Fibroblast of lung (primary cell): ENCODE data around the gene SLC25A44. TPM values are rescaled to one million over a fixed set of nuclear protein-coding genes. Genes with fewer than 3 reads are reported as not detected.
"Not testable (repeated sequence)": the region's sequence is repeated elsewhere in the genome, so short reads cannot be mapped to it uniquely, and the experiment has no call there.

Experiments
- DNase-seq, 2 donors: peaks; one replicate each; pipeline versions ENCODE4 v3.0.0 to v3.0.0-alpha.2; 2010; ENCODE audit warnings: low read depth in 2 of 2
- H2AFZ ChIP-seq: 2 replicates; pipeline ENCODE4 v1.5.1; 2012; ENCODE audit warnings: low read length, control low read depth, inconsistent platforms
- H3K27ac ChIP-seq: 2 replicates; pipeline ENCODE4 v1.5.1; 2011; ENCODE audit warnings: low read length, control low read depth; ENCODE audit not compliant: insufficient read depth
- H3K27me3 ChIP-seq: 2 replicates; pipeline ENCODE4 v1.5.1; 2011; ENCODE audit warnings: mild to moderate bottlenecking, low read length; ENCODE audit not compliant: control insufficient read depth, insufficient read depth
- H3K36me3 ChIP-seq: 2 replicates; pipeline ENCODE4 v1.5.1; 2011; ENCODE audit warnings: low read length; ENCODE audit not compliant: control insufficient read depth, insufficient read depth
- H3K4me1 ChIP-seq: 2 replicates; pipeline ENCODE4 v1.5.1; 2011; ENCODE audit warnings: low read length; ENCODE audit not compliant: control insufficient read depth, insufficient read depth; ENCODE audit errors: extremely low read depth
- H3K4me2 ChIP-seq: 2 replicates; pipeline ENCODE4 v1.5.1; 2011; ENCODE audit warnings: low read length, control low read depth; ENCODE audit not compliant: insufficient read depth; ENCODE audit errors: extremely low read depth
- H3K4me3 ChIP-seq, 4 experiments: fragments of 200-600 bp in 1 of 4; sonication (generic) in 1 of 4; replicated peaks in 1 of 4; 2 replicates each; pipeline ENCODE4 v1.5.1; 2011 to 2016; ENCODE audit warnings: low read length in 4 of 4, low read depth in 3 of 4, mild to moderate bottlenecking in 3 of 4, control low read depth in 2 of 4, inconsistent platforms in 1 of 4, mixed read lengths in 1 of 4; ENCODE audit not compliant: insufficient read depth in 1 of 4; ENCODE audit errors: control extremely low read depth in 1 of 4
- H3K79me2 ChIP-seq: 2 replicates; pipeline ENCODE4 v1.5.1; 2012; ENCODE audit warnings: mild to moderate bottlenecking, low read length, inconsistent platforms; ENCODE audit not compliant: control insufficient read depth, insufficient read depth
- H3K9ac ChIP-seq: 2 replicates; pipeline ENCODE4 v1.5.1; 2011; ENCODE audit warnings: mild to moderate bottlenecking, low read length, control low read depth; ENCODE audit not compliant: insufficient read depth
- H3K9me3 ChIP-seq: 2 replicates; pipeline ENCODE4 v1.5.1; 2012; ENCODE audit warnings: low read depth, low read length; ENCODE audit not compliant: control insufficient read depth, insufficient read depth
- H4K20me1 ChIP-seq: 2 replicates; pipeline ENCODE4 v1.5.1; 2011; ENCODE audit warnings: low read length; ENCODE audit not compliant: control insufficient read depth, insufficient read depth; ENCODE audit errors: extremely low read depth
- CTCF ChIP-seq, 2 donors: IDR thresholded peaks in 1 of 2; conservative IDR thresholded peaks in 1 of 2; 1 replicate in 1 of 2; 2 replicates in 1 of 2; pipeline ENCODE4 v1.5.1; 2011 to 2012; ENCODE audit warnings: low read length in 2 of 2, control low read depth in 1 of 2, inconsistent platforms in 1 of 2, low read depth in 1 of 2, mild to moderate bottlenecking in 1 of 2
- EZH2 ChIP-seq: IDR thresholded peaks from 2 replicates; pipeline ENCODE4 v1.5.1; 2012; ENCODE audit warnings: low read length, control low read depth, mild to moderate bottlenecking; ENCODE audit errors: missing control alignments
- polyA plus RNA-seq, 2 donors: library from polyadenylated mRNA; depleted of rRNA in 1 of 2; stranded (reverse) in 1 of 2; unstranded in 1 of 2; fragments of >200 nt; gene quantifications; 2 replicates each; pipeline ENCODE4 v1.2.1, GENCODE V29; 2011 to 2012; ENCODE audit warnings: missing spikeins in 1 of 2
- total RNA-seq: library from RNA; depleted of rRNA; stranded (reverse); fragments of >200 nt; gene quantifications from 2 replicates; pipeline ENCODE4 v1.2.1, GENCODE V29; 2014

The SLC25A44 gene
- total and polyA plus RNA-seq, 2 donors (not counting 1 experiment from before 2014, with no cell fraction given) = 8.4 to 32.1 TPM

- Histone ChIP-seq H3K4me2 (no peak overlapping the region), H3K27ac (no peak overlapping the region), H3K36me3 (no peaks in the 10 kb centered on the region), H3K27me3 (peaks cover 14% of the 10 kb centered on the region), H3K4me1 (no peaks in the 10 kb centered on the region), H3K4me3 (no peak overlapping the region), H2AFZ (no peak overlapping the region), H3K9me3 (no peaks in the 10 kb centered on the region), H3K79me2 (no peaks in the 10 kb centered on the region), H3K9ac (no peak overlapping the region), H4K20me1 (no peaks in the 10 kb centered on the region)
- DNase-seq = no peak
- TF ChIP-seq CTCF (conservative IDR thresholded peaks at IDR 0.05 in 1 of 2, IDR thresholded peaks at IDR 0.05 in 1 of 2; ENCODE audit: low read depth in 1 of 2, low read length in 2 of 2) = no peak
- no peak for TF ChIP-seq EZH2
These were observed 15.8 kb upstream of the SLC25A44 start for GRCh38 chr1:156177919-156178654.

GRCh38 chr1:156180471-156180870, 13.4 kb upstream of the SLC25A44 start:
- H3K4me2 ChIP-seq = no peak overlapping the region
- TF ChIP-seq EZH2 (no peak), CTCF (conservative IDR thresholded peaks at IDR 0.05 in 1 of 2, IDR thresholded peaks at IDR 0.05 in 1 of 2; ENCODE audit: low read depth in 1 of 2, low read length in 2 of 2) (no peak)
- H3K27me3 ChIP-seq = peaks cover 14% of the 10 kb centered on the region
- H3K4me1 ChIP-seq = no peaks in the 10 kb centered on the region
- no peak overlapping the region for H2AFZ ChIP-seq
- no peak overlapping the region for H3K4me3 ChIP-seq
- no peaks in the 10 kb centered on the region for H3K36me3 ChIP-seq
- no peaks in the 10 kb centered on the region for H3K9me3 ChIP-seq
- DNase-seq = no peak
- no peaks in the 10 kb centered on the region for H4K20me1 ChIP-seq
- no peaks in the 10 kb centered on the region for H3K79me2 ChIP-seq
- no peak overlapping the region for H3K9ac ChIP-seq
- no peak overlapping the region for H3K27ac ChIP-seq

GRCh38 chr1:156181391-156181924, 12.4 kb upstream of the SLC25A44 start:
- H3K79me2 ChIP-seq, DNase-seq: not testable (repeated sequence)

GRCh38 chr1:156182010-156182779, 11.7 kb upstream of the SLC25A44 start:
- H3K79me2 ChIP-seq, H3K4me1 ChIP-seq, H2AFZ ChIP-seq, H4K20me1 ChIP-seq, H3K4me3 ChIP-seq, H3K36me3 ChIP-seq, H3K9me3 ChIP-seq, H3K27ac ChIP-seq, DNase-seq, H3K4me2 ChIP-seq, H3K9ac ChIP-seq: not testable (repeated sequence)
- H3K27me3 ChIP-seq = peaks cover 11% of the 10 kb centered on the region

More at GRCh38 chr1:156181391-156181924, 12.4 kb upstream of the SLC25A44 start:
- H3K9me3 ChIP-seq, H3K27ac ChIP-seq, H3K9ac ChIP-seq, H3K4me2 ChIP-seq, H3K4me3 ChIP-seq, H3K36me3 ChIP-seq, H4K20me1 ChIP-seq, H3K4me1 ChIP-seq, H2AFZ ChIP-seq: not testable (repeated sequence)
- peaks cover 12% of the 10 kb centered on the region for H3K27me3 ChIP-seq
